ENCODE measurements around the gene ZNF865.

- TF ChIP-seq, protein P1, sequence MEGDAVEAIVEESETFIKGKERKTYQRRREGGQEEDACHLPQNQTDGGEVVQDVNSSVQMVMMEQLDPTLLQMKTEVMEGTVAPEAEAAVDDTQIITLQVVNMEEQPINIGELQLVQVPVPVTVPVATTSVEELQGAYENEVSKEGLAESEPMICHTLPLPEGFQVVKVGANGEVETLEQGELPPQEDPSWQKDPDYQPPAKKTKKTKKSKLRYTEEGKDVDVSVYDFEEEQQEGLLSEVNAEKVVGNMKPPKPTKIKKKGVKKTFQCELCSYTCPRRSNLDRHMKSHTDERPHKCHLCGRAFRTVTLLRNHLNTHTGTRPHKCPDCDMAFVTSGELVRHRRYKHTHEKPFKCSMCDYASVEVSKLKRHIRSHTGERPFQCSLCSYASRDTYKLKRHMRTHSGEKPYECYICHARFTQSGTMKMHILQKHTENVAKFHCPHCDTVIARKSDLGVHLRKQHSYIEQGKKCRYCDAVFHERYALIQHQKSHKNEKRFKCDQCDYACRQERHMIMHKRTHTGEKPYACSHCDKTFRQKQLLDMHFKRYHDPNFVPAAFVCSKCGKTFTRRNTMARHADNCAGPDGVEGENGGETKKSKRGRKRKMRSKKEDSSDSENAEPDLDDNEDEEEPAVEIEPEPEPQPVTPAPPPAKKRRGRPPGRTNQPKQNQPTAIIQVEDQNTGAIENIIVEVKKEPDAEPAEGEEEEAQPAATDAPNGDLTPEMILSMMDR (IDR thresholded peaks at IDR 0.05), result no peak
- no peak for TF ChIP-seq EP300 (IDR thresholded peaks at IDR 0.05)
Measured at GRCh38 chr19:55601084-55601483, 4.4 kb upstream of the ZNF865 start.

Data from ovary (tissue), 3 donors.